ENCODE measurements around the gene ADARB1.

DNA sequence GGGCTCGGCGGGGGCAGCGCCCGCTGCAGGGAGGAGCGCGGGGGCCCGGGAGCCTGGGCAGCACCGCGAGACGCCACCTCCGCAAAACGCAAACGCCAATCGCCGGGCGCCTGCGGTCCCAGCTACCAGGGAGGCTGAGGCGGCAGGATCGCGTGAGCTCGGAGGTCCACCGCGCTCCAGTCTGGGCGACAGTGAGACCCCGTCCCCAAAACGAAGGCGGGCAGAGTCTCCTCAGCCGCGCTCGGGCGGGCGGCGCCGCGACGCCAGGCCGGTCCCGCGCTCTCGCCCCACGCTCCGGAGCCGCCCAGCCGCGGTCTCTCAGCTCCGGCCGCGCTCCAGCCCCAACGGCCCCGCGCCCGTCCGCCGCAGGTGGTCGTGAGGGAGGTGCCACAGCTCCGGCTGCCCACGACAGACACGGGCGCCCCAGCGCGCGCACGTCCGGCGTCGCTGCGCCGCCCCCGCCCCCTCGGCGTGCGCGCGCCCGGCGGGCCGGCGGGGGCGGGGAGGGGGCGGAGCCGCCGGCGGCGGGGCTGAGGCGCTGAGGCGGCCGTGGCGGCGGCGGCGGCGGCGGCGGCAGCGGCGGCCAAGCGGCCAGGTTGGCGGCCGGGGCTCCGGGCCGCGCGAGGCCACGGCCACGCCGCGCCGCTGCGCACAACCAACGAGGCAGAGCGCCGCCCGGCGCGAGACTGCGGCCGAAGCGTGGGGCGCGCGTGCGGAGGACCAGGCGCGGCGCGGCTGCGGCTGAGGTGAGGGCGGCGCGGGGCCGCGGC lies at the start of gene ADARB1:
- TF ChIP-seq CBX5 (IDR thresholded peaks at IDR 0.05; ENCODE audit: low read depth, low read length) (no peak), JUN (IDR thresholded peaks at IDR 0.05; ENCODE audit: low read depth, low read length) (no peak), EZH2 (IDR thresholded peaks at IDR 0.05; ENCODE audit: low read depth, low read length, severe bottlenecking) (no peak)

All from H1 (cell line).